Stimulated activated CD4-positive, alpha-beta T cell treated with anti-CD3 and anti-CD28 coated beads, Interleukin-1b, Interleukin-23, amount 100 ng/mL, for 4 hours (primary cell): Measurements from ENCODE around the gene SLTM.
"Not testable (repeated sequence)": the region's sequence is repeated elsewhere in the genome, so short reads cannot be mapped to it uniquely, and the experiment has no call there.

ENCODE experiments used
- DNase-seq, 2 donors: peaks; one replicate each; pipeline ENCODE4 v3.0.0-alpha.2; 2020; ENCODE audit warnings: low read depth in 2 of 2

Gene SLTM

DNA sequence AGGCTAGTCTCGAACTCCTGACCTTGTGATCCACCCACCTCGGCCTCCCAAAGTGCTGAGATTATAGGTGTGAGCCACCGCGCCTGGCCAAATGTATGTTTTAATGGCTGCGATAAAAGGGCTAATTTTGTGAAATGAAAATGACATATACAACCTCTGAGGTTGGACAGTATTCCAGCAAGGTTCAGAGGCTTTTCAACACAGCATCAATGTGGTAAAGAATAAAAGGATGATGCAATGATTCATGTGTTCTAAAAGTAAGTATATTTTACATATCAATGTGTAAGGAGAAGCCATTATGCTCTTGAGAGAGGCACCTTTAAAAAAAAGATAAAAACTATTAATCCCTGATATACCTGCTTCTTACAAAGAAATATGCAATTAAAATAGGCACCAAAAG lies 6.7 kb downstream of the SLTM start:
- no peak for DNase-seq

DNA sequence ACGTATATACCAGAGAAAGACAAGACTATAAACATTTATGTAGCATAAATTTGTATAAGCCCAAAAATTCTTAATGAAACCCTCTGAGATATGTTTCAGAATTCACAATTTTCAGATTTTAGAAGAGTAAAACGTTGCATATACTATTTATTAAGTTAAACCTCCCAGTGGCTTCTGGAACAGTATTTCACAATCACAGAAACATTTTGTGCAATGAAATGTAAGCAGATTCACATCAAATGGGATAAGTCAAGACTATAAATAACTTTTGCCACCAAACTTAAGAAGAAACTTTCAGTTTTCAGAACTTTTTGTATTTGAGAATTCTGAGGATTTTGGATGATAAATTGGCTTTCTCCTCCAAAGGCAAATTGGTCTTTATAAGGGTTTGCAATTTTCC lies 9.2 kb downstream of the SLTM start:
- no peak for DNase-seq

DNA sequence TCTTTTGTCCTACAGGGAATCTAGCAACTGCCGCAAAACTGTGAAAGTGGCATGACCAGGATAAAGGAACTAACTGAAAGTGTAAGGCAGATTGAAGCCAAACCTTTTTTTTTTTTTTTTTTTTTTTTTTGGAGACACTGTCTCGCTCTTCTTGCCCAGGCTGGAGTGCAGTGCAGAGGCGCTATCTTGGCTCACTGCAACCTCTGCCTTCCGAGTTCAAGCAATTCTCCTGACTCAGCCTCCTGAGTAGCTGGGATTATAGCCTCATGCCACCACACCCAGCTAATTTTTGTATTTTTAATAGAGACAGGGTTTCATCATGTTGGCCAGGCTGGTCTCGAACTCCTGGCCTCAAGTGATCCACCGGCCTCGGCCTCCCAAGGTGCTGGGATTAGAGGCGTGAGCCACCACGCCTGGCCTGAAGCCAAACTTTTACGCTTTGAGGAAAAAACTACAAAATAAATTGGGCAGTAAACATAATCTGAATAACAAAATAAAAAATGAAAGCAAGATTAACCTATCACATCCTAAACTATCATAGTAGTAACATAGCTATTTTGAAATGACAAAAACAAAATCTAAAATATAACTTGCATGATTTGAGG lies 9.7 kb downstream of the SLTM start:
- DNase-seq: no peak

DNA sequence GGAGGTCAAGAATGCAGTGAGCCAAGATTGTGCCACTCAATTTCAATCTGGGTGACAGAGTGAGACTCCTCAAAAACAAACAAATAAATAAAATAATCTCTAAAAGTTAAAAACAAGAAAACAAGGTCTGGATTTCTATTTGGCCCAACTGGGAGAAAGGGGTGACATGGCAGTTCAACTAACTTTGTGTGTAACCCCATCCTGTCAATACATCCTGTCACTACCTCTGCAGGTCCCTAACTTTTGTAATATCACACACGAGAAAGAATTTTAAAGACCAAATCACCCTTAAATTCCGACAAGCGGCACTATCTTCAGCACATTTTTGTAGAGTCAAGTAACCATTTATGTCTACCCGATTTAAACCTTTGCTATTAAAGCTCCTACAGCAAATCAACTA lies 10.2 kb downstream of the SLTM start:
- DNase-seq: no peak

DNA sequence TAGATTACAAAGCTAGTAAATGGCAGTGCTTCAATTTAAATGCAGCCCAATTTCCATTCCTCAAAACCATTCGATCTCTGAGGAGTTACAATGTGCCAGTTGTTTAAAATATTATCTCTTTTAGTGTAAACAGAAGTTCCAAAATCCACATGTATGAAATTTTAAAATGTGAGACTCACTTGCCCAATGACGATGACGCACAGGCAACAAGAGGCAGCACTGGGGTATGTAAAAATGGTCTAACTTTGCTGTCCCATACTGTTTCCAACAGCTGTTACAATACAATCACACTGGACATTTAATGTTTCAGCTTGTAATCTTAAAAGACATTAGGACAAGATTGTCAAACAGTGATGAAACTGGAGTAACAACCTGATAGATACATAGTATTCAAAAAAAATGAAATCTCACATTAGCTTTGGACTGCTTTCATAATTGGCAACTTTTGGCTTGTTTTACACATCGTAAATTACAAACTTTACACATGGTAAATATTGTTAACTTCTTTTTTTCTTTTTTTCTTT lies 12.2 kb downstream of the SLTM start:
- DNase-seq: no peak

DNA sequence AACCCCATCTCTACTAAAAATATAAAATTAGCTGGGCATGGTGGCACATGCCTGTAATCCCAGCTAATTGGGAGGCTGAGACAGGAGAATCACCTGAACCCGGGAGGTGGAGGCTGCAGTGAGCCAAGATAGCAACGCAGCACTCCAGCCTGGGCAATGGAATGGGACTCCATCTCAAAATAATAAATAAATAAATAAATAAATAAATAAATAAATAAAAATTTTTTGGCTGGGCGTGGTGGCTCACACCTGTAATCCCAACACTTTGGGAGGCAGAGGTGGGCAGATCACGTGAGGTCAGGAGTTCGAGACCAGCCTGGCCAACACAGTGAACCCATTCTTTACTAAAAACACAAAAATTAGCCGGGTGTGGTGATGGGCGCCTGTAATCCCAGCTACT lies 13.0 kb downstream of the SLTM start:
- DNase-seq: not testable (repeated sequence)

DNA sequence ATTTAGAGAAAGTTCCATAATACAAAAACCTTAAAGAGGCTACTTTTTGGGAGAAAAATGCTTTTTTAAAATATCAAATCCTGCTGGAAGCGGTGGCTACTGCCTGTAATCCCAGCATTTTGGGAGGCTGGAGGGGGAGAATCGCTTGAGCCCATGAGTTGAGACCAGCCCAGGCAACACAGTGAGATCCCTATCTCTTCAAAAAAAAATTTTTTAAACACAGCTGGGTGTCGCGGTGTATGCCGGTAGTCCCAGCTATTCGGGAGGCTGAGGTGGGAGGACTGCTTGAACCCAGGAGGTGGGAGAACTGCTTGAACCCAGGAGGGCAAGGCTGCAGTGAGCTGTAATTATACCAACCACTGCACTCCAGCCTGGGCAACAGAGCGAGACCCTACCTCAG lies 14.2 kb downstream of the SLTM start:
- no peak for DNase-seq

DNA sequence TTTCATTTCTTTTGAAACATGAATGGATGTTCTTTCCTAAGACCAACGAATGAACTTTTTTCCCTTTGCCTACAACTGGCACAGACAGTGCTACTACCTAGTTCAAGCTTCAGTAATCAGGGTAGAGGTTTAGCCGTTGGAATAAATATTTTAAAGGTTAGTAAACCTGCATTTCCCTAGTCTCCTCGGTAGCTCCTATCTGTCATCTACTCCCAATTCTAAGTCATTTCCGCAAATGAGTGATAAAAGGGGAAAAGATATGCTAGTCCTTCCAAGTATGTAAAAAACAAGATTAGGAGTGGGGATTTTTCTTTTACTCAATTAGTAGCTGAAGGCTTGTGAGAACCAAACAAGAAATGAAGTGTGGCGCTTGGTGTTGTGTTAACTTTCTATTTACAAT lies 15.2 kb downstream of the SLTM start:
- DNase-seq: no peak

DNA sequence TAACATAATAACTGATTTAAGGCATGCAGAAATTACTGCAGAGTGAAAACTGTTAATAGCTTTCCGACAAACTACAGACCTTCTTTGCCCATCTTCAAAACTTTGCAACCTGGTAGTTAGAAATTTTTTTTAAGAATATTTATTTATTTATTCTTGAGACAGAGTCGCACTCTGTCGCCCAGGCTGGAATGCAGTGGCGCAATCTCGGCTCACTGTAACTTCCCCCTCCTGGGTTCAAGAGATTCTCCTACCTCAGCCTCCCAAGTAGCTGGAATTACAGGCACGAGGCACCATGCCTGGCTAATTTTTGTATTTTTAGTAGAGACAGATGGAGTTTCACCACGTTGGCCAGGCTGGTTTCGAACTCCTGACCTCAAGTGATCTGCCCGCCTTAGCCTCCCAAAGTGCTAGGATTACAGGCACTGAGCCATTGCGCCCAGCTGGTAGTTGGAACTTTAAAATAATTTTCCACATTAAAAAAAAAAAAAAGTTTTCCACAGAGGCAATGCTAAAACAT lies 15.8 kb downstream of the SLTM start:
- not testable (repeated sequence) for DNase-seq

DNA sequence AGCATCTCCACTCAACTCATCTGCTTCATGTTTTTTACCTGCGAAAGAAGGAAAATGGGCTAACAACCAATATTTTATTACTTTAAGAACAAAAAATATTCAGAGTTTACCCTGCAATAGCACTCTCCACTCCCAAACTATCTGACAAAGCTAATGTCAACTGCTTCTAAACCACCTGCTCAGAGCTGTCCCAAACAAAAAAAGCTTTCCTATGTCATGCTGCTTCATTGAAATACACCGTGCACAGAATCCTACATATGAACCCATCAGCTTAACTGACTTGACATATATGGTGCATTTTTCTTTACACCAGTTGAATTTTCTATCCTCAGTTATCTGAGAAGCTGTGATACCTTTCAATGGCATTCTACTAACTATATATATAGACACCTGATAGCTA lies 16.5 kb downstream of the SLTM start:
- no peak for DNase-seq

DNA sequence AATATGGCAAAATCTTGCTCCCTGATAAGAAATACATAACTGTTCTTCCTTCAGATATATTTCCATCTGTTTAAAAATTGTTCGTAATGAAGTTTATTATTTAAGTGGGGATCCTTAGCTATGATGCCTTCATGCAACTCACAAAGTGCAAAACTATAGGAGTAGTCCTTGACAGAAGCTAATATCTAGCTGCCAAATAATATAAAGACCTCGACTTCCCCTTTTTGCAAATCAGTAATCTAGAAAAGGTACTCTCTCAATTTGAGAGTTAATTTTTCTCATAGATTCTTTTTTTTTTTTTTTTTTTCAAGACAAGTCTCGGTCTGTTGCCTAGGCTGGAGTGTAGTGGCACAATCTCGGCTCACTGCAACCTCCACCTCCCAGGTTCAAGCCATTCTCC lies 23.0 kb downstream of the SLTM start:
- DNase-seq: no peak

DNA sequence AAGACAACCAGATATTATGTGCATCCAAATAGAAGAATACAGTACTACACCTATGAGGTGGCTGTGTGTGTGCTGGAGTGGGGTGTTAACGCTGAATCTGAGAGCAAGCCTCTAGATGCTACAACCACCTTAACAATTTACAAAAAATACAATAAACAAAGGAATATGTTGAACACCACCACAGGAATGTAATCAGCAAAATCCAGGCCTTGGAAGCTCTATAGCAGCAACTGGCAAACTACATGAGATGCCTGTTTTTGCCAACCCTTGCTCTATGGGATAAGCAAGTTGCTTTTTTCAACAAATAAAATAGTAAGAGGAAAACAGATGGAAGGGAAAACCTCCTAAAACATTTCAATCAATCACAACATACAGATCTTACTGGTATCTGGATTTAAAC lies 23.9 kb downstream of the SLTM start:
- no peak for DNase-seq

DNA sequence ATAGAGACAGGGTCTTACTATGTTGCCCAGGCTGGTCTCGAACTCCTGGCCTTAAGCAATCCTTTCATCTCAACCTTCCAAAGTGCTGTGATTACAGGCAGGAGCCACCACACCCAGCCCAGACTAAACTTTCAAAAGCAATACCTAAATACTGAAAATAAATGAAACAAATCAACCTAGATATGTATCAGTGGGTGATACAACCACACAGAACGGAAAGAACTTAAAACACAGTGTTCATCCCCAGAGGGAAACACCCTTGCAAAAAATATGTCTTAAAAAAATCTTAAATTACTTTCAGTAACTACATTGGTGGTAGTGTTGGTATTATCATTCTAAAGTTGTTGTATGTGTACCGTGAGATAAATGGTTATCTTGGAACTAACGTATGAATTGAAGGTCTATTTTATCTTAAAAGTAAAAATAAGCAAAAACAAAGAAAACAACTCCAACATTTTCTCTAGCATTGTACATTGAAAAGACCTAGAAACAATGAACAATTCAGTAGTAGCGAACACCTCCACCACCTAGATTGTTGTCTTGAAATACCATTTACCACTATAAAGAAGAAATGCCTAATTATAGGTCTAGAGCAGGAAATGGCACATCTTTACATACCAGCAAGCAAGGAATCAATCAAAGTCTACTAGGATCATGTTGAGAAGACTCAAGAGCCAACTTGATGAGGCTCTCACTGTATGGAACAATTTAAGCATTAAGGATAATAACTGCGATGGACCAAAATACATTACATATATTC lies 24.7 kb downstream of the SLTM start:
- no peak for DNase-seq

DNA sequence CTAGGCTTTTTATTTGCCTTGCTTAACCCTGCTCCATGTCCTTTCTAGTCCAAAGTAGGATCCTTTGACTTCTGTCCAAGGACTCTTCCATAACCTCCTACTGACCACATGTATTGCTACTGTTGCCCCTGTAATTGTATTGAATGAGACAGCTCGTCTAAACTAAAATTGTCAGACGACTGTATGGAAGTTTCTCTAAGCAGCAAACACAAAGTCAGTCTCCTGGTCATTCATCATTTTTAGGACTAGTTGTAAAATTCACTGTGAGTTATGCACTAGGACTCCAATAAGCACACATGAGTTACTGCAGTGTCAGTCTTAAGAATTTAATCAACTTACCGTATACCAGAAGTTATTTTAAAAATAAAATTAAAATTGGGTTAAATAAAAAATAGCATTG lies 32.8 kb downstream of the SLTM start:
- DNase-seq: no peak

DNA sequence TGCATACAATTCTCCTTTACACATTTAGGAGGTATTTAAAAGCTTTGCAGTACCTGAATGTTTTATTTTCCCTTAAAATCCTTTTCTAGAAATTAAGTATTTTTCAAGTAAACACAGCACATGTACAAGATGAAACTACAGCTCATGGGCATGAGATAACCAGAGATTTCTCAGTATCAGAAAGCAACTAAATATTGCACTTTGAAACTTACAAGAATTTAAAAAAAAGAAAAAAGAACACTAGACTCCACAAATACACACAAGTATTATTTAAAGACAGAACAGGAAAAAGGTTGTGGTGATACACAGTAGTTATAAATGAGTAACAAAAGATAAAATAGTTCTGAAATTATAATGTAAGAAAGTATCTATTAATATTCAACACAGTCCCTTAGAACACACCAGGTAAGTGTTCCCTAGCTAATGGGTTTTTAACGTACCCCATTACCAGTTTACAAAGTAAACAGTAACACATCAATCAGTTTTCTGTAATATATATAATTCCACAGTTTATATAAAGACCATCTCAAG lies 35.3 kb downstream of the SLTM start:
- no peak for DNase-seq

DNA sequence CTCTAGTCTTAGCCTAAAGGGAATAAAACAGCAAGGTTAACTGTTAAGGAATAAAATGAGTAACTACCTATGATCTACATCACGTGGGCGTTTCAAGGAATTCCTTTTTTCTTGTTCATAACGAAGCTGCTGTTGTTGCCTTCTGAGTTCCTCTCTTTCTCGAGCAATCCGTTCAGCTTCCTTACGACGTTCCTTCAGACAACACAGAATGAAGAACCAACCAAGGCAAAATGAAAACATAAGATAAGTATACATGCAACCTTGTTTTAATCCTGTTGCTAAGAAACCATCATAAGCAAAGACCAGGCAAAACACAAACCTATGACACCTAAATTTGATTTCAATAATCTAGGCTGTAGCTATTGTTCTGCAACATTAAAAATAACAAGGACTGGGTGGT lies 44.1 kb downstream of the SLTM start:
- no peak for DNase-seq

DNA sequence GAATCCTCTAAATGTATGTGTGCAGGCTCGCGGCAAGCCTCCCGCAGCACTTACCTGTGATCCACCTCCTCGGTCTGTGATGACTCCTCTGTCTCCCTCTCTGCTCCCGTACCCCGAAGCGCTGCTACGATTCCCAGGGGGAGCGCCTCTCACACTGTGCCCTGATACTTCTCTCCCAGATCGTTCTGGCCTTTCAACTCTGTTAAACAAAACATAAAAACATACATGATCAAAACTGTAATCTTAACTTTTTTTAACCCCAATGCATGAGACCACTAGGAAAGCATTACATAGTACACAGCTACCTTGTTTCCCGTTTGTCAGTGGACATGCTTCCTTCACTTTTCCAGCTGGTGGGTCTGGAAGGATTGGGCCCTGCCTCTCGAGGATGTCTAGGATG lies 46.6 kb downstream of the SLTM start:
- no peak for DNase-seq

DNA sequence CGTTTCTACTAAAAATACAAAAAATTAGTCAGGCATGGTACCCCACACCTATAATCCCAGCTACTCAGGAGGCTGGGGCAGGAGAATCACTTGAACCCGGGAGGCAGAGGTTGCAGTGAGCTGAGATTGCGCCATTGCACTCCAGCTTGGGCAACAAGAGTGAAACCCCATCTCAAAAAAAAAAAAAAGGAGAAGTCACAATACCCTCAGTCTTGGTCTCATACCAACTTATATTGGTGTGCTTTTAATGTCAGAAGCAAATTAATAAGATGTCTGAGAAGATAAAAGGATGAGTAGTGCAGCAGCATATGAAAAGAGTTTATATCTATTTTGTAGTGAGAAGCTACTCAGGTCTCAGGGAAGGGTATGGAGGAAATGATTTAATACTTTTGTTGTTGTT lies 49.6 kb downstream of the SLTM start:
- DNase-seq: not testable (repeated sequence)

DNA sequence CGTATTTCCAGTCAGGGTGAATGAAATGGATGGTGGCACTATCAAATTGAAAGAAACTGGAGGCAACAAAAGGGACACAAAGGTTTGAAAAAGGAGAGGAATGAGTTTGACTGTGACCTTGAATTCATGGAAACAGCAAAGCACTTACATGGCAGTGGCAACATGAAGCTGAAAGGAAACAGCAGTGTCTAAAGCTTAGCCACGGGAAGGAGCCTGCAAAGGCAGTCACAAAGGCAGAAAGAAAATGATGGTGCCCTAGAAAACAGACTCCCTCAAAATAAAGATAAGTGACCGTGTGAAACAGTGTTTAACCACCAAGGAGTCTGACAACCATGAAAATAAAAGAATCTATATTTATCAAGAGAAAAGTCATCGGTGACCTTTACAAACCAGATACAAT lies 51.2 kb downstream of the SLTM start:
- no peak for DNase-seq

DNA sequence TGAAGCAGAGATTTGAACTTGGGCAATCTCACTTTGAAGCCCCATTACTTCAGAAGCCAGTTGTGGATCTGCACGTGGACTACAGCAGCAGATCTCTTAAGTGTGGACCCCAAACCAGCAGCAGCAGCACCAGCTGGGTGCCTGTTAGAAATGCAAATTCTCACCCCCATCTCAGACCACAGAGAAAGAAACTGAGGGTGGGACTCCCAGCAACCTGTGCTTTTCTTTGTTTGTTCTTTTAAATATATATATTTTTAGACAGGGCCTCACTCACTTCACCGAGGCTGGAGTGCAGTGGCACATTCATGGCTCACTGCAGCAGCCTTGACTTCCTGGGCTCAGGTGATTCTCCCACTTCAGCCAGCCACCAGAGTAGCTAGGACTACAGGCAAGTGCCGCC lies 53.2 kb downstream of the SLTM start:
- DNase-seq: no peak

DNA sequence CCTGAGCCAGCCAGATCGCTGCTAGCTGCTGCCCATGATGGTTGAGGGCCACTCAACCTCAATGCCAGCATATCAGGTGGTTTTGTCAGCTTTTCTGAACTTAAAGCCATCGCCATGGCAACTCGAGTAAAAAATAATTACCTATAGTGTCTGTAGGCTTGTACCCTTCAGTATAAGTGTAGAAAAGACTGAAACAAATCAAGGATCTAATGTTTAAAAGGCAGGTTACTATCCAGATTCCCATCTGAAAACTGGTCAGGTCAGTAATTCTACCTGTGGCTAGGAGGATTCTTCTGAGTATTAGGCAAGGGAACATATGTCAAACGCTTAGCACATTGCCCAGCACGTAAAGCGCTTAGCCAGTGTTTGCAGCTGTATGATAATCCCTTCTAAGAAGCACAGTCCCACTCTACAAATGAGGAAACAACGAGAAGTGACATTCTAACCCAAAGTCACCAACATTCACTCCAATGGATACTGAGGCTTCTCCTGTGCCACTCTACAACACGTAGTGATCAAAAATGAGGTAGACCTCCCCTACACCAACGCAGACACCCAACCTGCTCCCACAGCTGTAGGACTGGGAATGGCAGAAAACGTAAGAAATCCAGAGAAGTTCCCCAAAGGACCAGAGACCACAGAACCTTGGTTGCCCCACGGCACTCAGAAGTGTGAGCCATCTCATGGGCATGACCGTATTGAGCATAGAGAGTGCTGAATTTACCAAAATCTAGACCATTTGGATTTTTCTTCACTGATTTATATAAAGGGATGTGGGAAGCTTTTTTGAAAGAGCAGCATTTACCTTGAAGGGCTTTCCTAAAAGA lies 55.3 kb downstream of the SLTM start:
- no peak for DNase-seq
